Lower leg skin (tissue), 4 donors: ENCODE data around the gene DSCAML1. TPM values are rescaled to one million over a fixed set of nuclear protein-coding genes. Genes with fewer than 3 reads are reported as not detected.

Source experiments
- DNase-seq, 2 donors: peaks; one replicate each; pipeline ENCODE4 v3.0.0-alpha.2; 2019; ENCODE audit warnings: low spot score in 2 of 2
- H3K4me3 ChIP-seq: fragments of 200-600 bp; sonication (generic); 2 replicates; pipeline ENCODE4 v1.5.1; 2017; ENCODE audit warnings: mild to moderate bottlenecking, low read depth; ENCODE audit not compliant: poor library complexity, severe bottlenecking
- POLR2A ChIP-seq, 2 donors: fragments of 450-650 bp; IDR thresholded peaks; one replicate each; pipeline ENCODE4 v1.6.1; 2016 to 2017; ENCODE audit warnings: antibody characterized with exemption in 2 of 2, mild to moderate bottlenecking in 1 of 2, moderate library complexity in 1 of 2
- WGBS, 2 donors: methylation state at CpG; one replicate each; pipeline ENCODE4 v1.1.5; 2018; 5-methylcytosine and 5-hydroxymethylcytosine counted together
- intact Hi-C: fragments of 100-400 bp; cut with DNase I; formaldehyde crosslinking; loops from one replicate; pipeline ENCODE4 v1.15.0; 2023; ENCODE audit warnings: low total_unique reads
- total RNA-seq, 4 donors: library from RNA; depleted of rRNA; stranded (reverse); fragments of >200 nt; gene quantifications; one replicate each; pipeline ENCODE4 v1.1.0, GENCODE V29; 2016
- TF ChIP-seq, protein P1 (sequence below), 3 donors: fragments of 450-650 bp; IDR thresholded peaks; one replicate each; pipeline ENCODE4 v1.5.1; 2016; ENCODE audit warnings: antibody characterized with exemption in 3 of 3, mild to moderate bottlenecking in 3 of 3, moderate library complexity in 2 of 3

Gene DSCAML1
- total RNA-seq, 4 donors from 2014 or later: 0.07 to 0.13 (median 0.08) TPM

DNA sequence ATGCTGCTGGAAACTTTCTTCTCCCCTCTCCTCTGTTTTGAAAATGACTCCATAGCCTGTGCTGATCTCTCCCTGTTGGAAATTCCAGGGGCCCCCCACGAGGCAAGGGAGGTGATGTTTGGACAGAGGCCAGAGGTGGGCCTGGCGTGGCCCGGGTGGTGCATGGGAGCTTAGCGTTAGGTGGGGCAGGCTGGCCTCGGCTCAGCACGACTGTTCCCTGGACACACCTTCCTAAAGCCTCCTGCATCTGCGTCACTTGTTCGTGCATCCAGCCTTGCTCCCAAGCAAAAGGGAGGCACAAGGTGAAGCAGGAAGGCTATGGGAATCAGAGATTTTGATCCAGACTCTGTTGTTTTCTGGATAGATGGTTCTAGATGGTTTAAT, 334.2 kb downstream of the DSCAML1 start:
- H3K4me3 ChIP-seq: no peak overlapping the region
- intact Hi-C loops: no loop called here
- TF ChIP-seq, protein P1, sequence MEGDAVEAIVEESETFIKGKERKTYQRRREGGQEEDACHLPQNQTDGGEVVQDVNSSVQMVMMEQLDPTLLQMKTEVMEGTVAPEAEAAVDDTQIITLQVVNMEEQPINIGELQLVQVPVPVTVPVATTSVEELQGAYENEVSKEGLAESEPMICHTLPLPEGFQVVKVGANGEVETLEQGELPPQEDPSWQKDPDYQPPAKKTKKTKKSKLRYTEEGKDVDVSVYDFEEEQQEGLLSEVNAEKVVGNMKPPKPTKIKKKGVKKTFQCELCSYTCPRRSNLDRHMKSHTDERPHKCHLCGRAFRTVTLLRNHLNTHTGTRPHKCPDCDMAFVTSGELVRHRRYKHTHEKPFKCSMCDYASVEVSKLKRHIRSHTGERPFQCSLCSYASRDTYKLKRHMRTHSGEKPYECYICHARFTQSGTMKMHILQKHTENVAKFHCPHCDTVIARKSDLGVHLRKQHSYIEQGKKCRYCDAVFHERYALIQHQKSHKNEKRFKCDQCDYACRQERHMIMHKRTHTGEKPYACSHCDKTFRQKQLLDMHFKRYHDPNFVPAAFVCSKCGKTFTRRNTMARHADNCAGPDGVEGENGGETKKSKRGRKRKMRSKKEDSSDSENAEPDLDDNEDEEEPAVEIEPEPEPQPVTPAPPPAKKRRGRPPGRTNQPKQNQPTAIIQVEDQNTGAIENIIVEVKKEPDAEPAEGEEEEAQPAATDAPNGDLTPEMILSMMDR (IDR thresholded peaks at IDR 0.05): no peak
- no peak for TF ChIP-seq POLR2A (IDR thresholded peaks at IDR 0.05)
- WGBS, 2 donors: 60 to 64% methylated on average over 8 of the region's 8 CpGs
- no peak for DNase-seq

DNA sequence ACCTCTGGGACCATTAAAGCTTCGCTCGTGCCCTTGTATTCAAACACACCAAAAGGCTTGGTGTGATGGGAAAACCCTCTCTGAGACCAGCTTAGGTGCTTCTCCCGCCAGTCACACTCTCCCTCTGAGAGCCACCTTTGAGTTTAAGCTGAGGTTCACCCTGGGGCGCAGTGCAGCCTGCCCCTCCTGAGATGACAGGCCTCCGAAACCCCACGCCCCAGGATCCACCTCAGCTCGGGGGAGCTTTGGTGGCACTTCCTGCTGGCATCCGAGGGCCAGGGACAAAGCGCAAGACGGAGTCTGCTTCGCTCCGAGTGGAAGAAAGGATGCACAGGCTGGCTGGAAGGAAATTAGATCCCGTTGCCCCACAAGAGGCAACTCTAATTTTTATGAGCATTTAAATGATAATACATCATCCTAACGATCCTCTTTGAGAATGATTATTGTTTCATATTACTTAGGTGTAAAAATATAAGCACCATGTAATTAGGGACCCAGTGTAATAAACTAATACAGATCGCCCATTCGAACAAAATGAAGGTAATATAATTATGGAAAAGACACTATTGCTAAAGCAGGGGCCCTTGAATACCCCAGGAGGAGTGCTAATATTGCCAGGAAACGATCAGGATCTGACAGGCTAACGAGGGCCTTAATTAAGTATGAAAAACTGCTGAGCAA, 334.7 kb downstream of the DSCAML1 start:
- TF ChIP-seq, protein P1 (IDR thresholded peaks at IDR 0.05): no peak
- TF ChIP-seq POLR2A (IDR thresholded peaks at IDR 0.05): no peak
- DNase-seq: no peak
- intact Hi-C loops: no loop called here
- no peak overlapping the region for H3K4me3 ChIP-seq
- 77 to 79% methylated on average over 18 of the region's 18 CpGs for WGBS, 2 donors

DNA sequence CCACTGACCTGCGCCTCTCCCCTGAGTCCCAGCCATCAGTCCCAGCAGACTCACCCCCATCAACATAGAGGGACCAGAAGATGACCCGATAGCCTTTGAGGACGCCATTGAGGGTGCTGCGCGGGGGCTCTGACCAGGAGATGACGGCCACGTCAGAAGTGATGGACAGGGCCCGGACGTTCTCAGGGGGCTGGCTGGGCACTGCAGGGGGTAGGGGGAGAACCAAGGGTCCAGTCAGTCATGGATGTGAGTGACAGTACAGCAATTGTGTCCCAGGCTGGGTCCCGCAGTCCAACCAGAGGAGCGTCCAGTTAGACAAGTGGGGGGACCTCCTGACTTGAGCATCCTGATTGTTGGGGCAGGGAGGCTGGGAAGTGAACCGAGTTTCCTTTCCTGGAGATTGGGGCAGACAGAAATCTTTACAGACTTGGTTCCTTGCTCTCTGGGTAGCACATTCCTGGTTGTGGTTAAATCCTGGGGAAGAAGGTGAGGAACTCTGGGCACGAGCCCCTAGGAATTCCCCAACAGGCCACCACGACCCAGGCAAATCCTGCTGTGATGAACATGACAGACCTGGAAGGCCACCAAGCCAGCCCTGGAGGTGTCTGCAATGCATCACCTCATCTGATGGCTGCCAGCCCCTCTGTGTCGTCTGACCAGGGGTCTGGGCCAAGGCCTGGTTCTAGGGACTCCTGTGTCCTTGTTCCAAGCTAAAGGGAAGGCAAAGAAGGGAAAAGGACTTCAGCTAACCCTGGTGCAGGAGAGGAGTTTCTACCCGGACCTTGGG, 335.4 kb downstream of the DSCAML1 start:
- intact Hi-C loops: no loop called here
- H3K4me3 ChIP-seq: no peak overlapping the region
- DNase-seq: no peak
- TF ChIP-seq, protein P1 (IDR thresholded peaks at IDR 0.05): no peak
- TF ChIP-seq POLR2A (IDR thresholded peaks at IDR 0.05): no peak
- 86 to 88% methylated on average over 16 of the region's 16 CpGs for WGBS, 2 donors

DNA sequence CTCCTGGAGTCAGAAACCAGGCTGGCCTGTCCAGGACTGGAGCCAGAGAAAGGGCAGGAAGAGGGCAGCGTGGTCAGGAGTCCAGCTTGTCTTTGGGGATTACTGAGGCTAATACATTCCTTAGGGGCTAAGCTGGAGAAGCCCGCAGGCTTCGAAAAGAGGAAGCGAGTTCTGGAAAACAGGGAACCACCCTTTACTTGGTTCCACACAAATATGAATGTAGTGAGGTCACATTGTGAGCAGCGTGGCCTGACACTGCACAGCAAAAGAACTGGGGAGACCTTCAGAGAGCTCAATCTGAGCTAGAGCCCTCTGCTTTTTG, 337.1 kb downstream of the DSCAML1 start:
- TF ChIP-seq, protein P1 (IDR thresholded peaks at IDR 0.05): no peak
- TF ChIP-seq POLR2A (IDR thresholded peaks at IDR 0.05): no peak
- 58 to 75% methylated on average over 5 of the region's 5 CpGs for WGBS, 2 donors
- no peak overlapping the region for H3K4me3 ChIP-seq
- intact Hi-C loops: no loop called here
- DNase-seq: peak in 1 of 2 donors; percentile 18

DNA sequence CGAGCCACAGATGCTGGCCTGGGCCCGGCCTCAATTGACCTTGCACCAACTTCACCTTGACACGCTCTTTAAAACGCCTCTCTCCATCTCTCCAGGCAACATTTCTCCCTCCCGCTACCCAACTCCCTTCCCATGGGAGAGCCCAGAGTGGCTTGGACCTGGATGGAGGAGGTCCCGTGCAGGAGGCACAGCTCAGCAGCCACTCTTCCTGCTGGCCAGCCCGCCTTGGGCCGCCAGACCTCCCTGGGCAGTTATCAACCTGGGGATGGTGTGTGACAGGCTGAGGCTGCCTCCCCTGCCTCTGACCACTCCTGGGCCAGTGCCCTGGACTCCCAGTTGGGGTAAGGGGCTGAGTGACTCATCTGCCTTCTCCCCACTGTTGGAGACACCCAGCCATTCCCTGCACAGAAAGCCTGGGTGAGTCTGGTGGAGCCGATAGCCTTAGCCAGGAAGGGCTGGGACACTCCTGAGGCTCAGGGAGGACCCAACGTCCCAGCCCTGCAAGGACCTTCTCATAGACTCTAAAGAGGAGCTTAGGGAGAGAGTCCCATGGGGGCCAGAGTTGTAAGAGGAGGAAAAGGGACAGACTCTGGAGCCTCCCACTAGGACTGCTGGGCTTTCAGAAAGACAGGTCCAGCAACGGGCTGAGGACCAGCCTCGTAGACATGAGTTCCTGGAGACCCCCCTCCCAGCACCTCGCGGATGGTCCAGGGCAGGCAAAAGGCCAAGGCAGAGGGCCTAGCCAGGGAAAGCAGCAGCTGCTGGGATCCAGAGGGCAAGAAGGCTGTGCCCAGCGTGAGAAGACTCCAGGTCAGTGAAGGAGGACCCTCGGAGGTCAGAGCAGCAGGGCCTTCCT, 337.7 kb downstream of the DSCAML1 start:
- no peak for TF ChIP-seq POLR2A (IDR thresholded peaks at IDR 0.05)
- TF ChIP-seq, protein P1 (IDR thresholded peaks at IDR 0.05): no peak
- intact Hi-C loops: no loop called here
- WGBS, 2 donors: 79 to 82% methylated on average over 14 to 16 of the region's 16 CpGs
- H3K4me3 ChIP-seq: no peak overlapping the region
- no peak for DNase-seq
